Spinal cord (tissue), 10 donors: ENCODE data around the gene SNRPA1. TPM values are rescaled to one million over a fixed set of nuclear protein-coding genes. Genes with fewer than 3 reads are reported as not detected.

ENCODE experiments used
- DNase-seq, 6 donors: peaks; one replicate each; pipeline versions ENCODE4 v3.0.0 to v3.0.0-alpha.2; 2013 to 2015; ENCODE audit warnings: low spot score in 6 of 6, low read depth in 4 of 6
- H3K27ac ChIP-seq: one replicate; pipeline ENCODE4 v1.5.1; 2013; ENCODE audit warnings: low read depth, low read length, control low read depth
- H3K27me3 ChIP-seq: one replicate; pipeline ENCODE4 v1.6.1; 2013; ENCODE audit warnings: low read length; ENCODE audit not compliant: control insufficient read depth, insufficient read depth
- H3K36me3 ChIP-seq: one replicate; pipeline ENCODE4 v1.6.1; 2013; ENCODE audit warnings: low read length; ENCODE audit not compliant: control insufficient read depth, insufficient read depth
- H3K4me1 ChIP-seq: one replicate; pipeline ENCODE4 v1.6.1; 2013; ENCODE audit warnings: low read length; ENCODE audit not compliant: control insufficient read depth, insufficient read depth
- H3K4me3 ChIP-seq: one replicate; pipeline ENCODE4 v1.5.1; 2013; ENCODE audit warnings: low read depth, low read length, control low read depth
- H3K9me3 ChIP-seq: one replicate; pipeline ENCODE4 v1.6.1; 2013; ENCODE audit warnings: low read length; ENCODE audit not compliant: control insufficient read depth, insufficient read depth
- WGBS: methylation state at CpG from one replicate; pipeline ENCODE4 v1.1.5; 2013; ENCODE audit warnings: missing lambda C conversion rate; ENCODE audit not compliant: insufficient coverage; 5-methylcytosine and 5-hydroxymethylcytosine counted together
- polyA plus RNA-seq, 2 donors: library from polyadenylated mRNA; unstranded; fragments of 120-200 nt; gene quantifications; one replicate each; pipeline ENCODE4 v1.2.1, GENCODE V29; 2013; ENCODE audit not compliant: insufficient read length in 2 of 2
- total RNA-seq, 2 donors: library from RNA; depleted of rRNA in 1 of 2; stranded (reverse); fragments of 120-200 nt in 1 of 2; fragments of >200 nt in 1 of 2; gene quantifications; one replicate each; pipeline versions ENCODE4 v1.2.3 to v1.2.4, GENCODE V29; 2013 to 2014
- donor health status: healthy.

The SNRPA1 gene
- total and polyA plus RNA-seq, 4 donors = 23.6 to 53.9 (median 37.1) TPM

GRCh38 chr15:101310508-101310907, 15.5 kb upstream of the SNRPA1 start:
- Histone ChIP-seq H3K36me3 (peaks cover 13% of the 10 kb centered on the region), H3K27ac (no peak overlapping the region), H3K27me3 (no peaks in the 10 kb centered on the region), H3K4me3 (no peak overlapping the region), H3K9me3 (no peaks in the 10 kb centered on the region), H3K4me1 (peaks cover 4% of the 10 kb centered on the region)
- peak in 1 of 6 donors; percentile 32 for DNase-seq
- 76% methylated on average over 6 of the region's 7 CpGs for WGBS

DNA sequence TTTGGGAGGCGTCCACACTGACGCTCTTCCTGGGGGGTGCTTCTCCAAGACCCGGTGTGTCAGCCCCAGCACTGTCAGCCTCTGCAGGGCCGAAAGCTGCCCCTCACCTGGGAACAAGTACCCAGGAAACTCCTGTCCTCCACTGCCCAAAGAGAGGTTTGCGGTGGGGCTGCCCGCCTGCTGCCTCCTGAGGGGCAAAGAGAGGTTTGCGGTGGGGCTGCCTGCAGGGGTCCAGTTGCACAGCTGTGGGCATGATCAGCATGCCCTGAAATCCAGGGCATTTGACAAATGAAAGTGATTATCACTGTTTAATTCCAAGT, 15.1 kb upstream of the SNRPA1 start:
- Histone ChIP-seq H3K4me1 (peaks cover 4% of the 10 kb centered on the region), H3K27me3 (no peaks in the 10 kb centered on the region), H3K9me3 (no peaks in the 10 kb centered on the region), H3K36me3 (peaks cover 13% of the 10 kb centered on the region), H3K27ac (no peak overlapping the region), H3K4me3 (no peak overlapping the region)
- WGBS = 79% methylated on average over 7 of the region's 7 CpGs
- no peak for DNase-seq

DNA sequence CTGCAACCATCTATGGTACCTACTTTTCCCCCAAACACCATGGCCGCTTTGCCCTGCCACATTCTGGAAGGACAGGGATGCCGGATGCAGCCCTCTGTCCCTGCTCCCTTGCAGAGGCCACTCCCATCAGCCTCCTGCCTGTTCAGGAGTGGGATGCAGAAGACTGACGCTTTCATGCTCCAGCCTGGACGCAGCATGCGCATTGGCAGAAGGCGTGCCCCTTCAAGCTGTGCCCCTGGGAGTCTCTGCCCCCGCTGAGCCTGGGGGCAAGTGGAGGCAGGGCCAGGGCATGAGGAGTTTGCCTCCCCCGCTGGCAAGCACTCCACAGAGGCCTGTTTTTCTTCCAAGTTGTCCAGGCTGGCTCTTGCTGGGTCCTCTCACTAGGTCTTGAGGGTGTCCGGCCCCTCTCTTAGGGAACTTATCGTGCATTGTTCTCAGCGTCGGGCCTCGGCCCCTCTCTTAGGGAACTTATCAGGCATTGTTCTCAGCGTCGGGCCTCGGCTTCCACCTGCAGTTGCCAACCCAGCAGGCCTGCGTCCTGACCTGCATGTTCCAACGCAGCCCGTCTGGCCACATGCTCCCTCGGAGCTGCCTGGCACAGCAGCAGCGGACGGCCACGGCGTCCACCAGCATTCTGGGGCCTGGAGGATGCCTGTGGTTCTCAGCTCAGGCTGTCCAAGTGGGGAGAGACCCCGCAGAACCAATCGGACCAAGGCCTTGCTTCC, 14.6 kb upstream of the SNRPA1 start:
- WGBS = 74% methylated on average over 26 of the region's 26 CpGs
- Histone ChIP-seq H3K27ac (no peak overlapping the region), H3K36me3 (peaks cover 13% of the 10 kb centered on the region), H3K9me3 (no peaks in the 10 kb centered on the region), H3K4me3 (no peak overlapping the region), H3K4me1 (peaks cover 4% of the 10 kb centered on the region), H3K27me3 (no peaks in the 10 kb centered on the region)
- no peak for DNase-seq

DNA sequence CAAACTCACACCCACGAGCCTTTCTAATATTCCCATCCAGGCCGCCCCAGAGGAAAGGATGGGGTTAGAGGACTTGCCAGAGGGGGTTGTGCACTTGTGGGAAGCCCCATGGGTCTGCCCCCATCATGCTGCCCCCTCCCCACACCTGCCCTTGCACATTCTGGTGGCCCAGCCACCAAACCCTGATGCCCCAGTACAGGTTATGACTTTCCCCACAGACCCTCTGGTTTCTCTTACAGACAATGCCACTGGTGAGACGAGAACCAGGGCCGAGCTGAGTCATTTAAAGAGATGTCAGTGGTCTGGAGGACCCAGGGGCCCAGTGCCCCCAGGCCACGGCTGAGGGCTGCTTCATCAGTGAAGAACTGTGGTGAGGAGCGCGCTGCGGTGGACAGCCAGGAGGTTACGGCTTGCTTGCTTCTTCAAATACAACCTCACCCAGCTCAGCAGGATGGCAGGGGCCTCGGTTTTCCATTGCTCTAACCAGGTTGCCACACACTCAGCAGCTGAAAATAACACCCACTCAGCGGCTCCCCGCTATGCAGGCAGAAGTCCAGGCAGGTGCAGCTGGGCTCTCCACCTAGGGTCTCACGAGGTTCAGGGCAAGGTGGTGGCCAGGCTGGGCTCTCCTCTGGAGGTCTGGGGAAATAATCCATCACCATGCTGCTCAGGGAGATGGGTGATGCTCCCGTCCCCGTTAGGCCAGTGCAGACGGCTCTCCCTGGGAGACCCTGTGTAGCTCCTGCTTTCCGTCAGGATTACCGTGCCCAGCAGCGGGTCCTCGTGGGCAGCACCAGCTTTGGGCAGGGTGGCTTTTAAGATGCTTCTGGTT, 13.8 kb upstream of the SNRPA1 start:
- Histone ChIP-seq H3K27me3 (no peaks in the 10 kb centered on the region), H3K4me1 (peaks cover 4% of the 10 kb centered on the region), H3K9me3 (no peaks in the 10 kb centered on the region), H3K4me3 (no peak overlapping the region), H3K36me3 (peaks cover 10% of the 10 kb centered on the region), H3K27ac (no peak overlapping the region)
- 93% methylated on average over 16 of the region's 20 CpGs for WGBS
- no peak for DNase-seq

DNA sequence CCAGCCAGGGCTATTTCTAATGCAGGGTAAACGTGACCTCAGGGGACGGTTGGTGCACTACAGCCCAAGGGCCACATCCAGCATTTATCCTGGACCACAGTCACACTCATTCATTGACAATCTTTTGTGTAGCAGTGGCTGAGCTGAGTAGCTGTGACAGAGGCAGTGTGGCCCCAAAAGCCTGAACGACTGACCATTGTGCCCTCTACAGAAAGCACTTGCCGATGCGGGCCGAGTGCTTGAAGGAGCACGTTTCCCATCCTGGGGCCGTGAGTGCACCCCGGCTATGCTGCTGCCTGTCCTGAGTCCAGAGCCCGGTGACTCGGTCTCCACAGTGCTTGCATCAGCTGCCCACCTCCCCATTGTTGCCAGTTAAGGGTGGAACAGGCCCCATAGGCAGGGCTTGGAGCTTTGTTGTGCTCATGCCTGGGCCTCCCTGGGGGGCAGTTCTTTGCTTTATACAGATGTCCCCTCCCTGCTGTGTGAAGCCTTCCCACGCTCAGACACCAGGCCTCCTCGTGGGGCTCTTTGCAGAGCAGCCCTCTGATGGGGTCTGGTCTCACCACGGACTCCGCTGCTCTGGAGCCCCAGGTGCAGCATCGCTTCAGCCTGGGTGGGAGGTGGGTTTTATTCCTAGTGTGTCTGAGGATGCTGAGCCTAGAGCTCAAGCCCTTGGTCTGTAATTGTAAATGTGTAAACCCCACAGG, 13.0 kb upstream of the SNRPA1 start:
- 50% methylated on average over 14 of the region's 16 CpGs for WGBS
- no peak for DNase-seq
- no peaks in the 10 kb centered on the region for H3K27me3 ChIP-seq
- H3K4me3 ChIP-seq = no peak overlapping the region
- H3K4me1 ChIP-seq = peaks cover 4% of the 10 kb centered on the region
- H3K36me3 ChIP-seq = peaks cover 10% of the 10 kb centered on the region
- H3K27ac ChIP-seq = no peak overlapping the region
- no peaks in the 10 kb centered on the region for H3K9me3 ChIP-seq

DNA sequence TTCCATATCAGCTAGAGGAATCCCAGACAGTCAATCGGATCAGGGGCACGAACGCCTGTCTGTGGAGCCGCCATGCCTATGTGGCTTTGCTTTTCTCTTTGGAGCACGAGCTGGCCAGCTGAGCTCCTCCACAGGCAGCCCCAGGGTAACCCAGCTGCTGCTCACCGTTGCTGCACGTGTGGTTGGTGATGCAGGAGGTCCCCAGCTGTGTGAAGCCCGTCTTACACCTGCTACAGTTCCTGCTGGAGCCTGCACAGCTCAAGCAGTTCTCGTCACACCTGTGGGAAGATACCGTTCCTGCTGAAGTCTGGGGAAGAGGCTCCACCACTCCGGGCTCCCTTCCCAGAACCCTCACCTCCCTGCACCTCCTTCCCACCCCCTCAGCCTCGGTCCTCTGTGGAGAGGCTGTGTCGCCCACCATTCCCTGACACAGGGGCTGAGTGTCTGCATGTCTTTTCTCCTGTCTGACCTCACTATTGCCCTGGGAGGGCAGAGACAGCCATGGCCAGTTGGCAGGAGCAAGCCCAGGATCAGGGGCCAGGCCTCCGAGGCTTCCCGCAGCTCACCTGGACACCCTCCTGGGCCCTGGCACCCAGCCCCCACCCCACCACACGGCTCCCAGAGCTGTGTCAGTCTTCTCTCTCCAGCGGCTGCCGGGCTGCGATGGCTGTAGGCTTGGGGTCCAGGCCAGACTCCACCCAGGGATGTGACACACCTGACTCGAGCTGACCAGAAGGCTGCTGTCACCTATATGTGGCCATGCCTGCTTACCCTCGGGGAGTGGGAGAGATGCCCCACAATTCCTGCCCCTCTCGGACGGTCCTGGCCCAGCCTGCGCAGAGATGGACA, 12.2 kb upstream of the SNRPA1 start:
- 75% methylated on average over 24 of the region's 24 CpGs for WGBS
- Histone ChIP-seq H3K9me3 (no peaks in the 10 kb centered on the region), H3K36me3 (peaks cover 10% of the 10 kb centered on the region), H3K4me3 (no peak overlapping the region), H3K4me1 (peaks cover 4% of the 10 kb centered on the region), H3K27me3 (no peaks in the 10 kb centered on the region), H3K27ac (no peak overlapping the region)
- DNase-seq = peak in 1 of 6 donors; percentile 42

GRCh38 chr15:101306341-101307047, 11.4 kb upstream of the SNRPA1 start:
- Histone ChIP-seq H3K36me3 (peaks cover 10% of the 10 kb centered on the region), H3K4me1 (peaks cover 4% of the 10 kb centered on the region), H3K9me3 (no peaks in the 10 kb centered on the region), H3K4me3 (no peak overlapping the region), H3K27ac (no peak overlapping the region), H3K27me3 (no peaks in the 10 kb centered on the region)
- no peak for DNase-seq
- WGBS = 83% methylated on average over 10 of the region's 10 CpGs

DNA sequence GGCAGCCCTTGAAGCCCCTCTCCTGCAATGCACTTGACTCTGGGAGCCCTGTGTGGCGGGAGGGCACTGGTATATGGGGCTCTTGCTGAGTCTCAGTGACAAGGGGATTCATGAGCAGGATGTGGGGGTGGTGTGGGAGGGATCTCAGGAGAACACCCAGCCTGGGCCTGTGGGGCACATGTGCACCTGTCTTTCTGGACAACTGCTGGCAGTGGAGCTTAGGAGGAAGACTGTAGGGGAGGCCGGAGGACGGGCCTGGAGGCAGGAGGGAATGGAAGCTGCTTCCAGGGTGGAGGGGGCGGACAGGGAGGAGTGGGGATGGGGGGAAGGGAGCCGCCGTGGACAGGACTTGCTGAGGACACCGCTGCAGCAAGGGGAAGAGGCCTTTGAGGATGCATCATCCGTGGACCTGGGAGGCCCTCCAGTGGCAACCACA, 10.8 kb upstream of the SNRPA1 start:
- WGBS = 82% methylated on average over 8 of the region's 8 CpGs
- H3K4me1 ChIP-seq = peaks cover 4% of the 10 kb centered on the region
- peaks cover 10% of the 10 kb centered on the region for H3K36me3 ChIP-seq
- no peak overlapping the region for H3K27ac ChIP-seq
- no peaks in the 10 kb centered on the region for H3K9me3 ChIP-seq
- H3K27me3 ChIP-seq = no peaks in the 10 kb centered on the region
- DNase-seq = no peak
- H3K4me3 ChIP-seq = no peak overlapping the region
